ENCODE data around the gene IL13. TPM values are rescaled to one million over a fixed set of nuclear protein-coding genes. Genes with fewer than 3 reads are reported as not detected.
"Not testable (repeated sequence)": the region's sequence is repeated elsewhere in the genome, so short reads cannot be mapped to it uniquely, and the experiment has no call there.

The IL13 gene
- not detected in 2 replicates for total RNA-seq (2014; rRNA removed; shearing (Covaris generic))

- peak; percentile 8 for DNase-seq (ENCODE audit: low read depth)
These were observed at the start of gene IL13 for GRCh38 chr5:132657676-132658380. Gene IL13 (plus strand): TSS chr5:132658173. CDS start chr5:132658187, 14 bp downstream.

- no peak for DNase-seq (ENCODE audit: low read depth)
These were observed 46.0 kb upstream of the IL13 start for GRCh38 chr5:132611965-132612364.

- DNase-seq (ENCODE audit: low read depth), result no peak
These were observed 45.1 kb upstream of the IL13 start for GRCh38 chr5:132612846-132613245.

- no peak for DNase-seq (ENCODE audit: low read depth)
These were observed 36.3 kb upstream of the IL13 start for GRCh38 chr5:132621699-132622098.

- no peak for DNase-seq (ENCODE audit: low read depth)
These were observed 35.4 kb upstream of the IL13 start for GRCh38 chr5:132622608-132623007.

- no peak for DNase-seq (ENCODE audit: low read depth)
These were observed 30.5 kb upstream of the IL13 start for GRCh38 chr5:132627470-132627869.

- no peak for DNase-seq (ENCODE audit: low read depth)
These were observed 29.2 kb upstream of the IL13 start for GRCh38 chr5:132628814-132629213.

GRCh38 chr5:132629230-132629944 lies 28.6 kb upstream of the IL13 start:
- no peak for DNase-seq (ENCODE audit: low read depth)

- DNase-seq (ENCODE audit: low read depth), result not testable (repeated sequence)
These were observed 24.4 kb upstream of the IL13 start for GRCh38 chr5:132633587-132633986.

- no peak for DNase-seq (ENCODE audit: low read depth)
These were observed 22.1 kb upstream of the IL13 start for GRCh38 chr5:132635873-132636272.

GRCh38 chr5:132637241-132637640 lies 20.7 kb upstream of the IL13 start:
- DNase-seq (ENCODE audit: low read depth), result no peak

- DNase-seq (ENCODE audit: low read depth), result no peak
These were observed 18.3 kb upstream of the IL13 start for GRCh38 chr5:132639706-132640130.

GRCh38 chr5:132640613-132641012 lies 17.4 kb upstream of the IL13 start:
- DNase-seq (ENCODE audit: low read depth), result no peak

GRCh38 chr5:132641241-132641723 lies 16.7 kb upstream of the IL13 start:
- DNase-seq (ENCODE audit: low read depth), result no peak

GRCh38 chr5:132641841-132642240 lies 16.1 kb upstream of the IL13 start:
- no peak for DNase-seq (ENCODE audit: low read depth)

GRCh38 chr5:132644177-132644576 lies 13.8 kb upstream of the IL13 start:
- DNase-seq (ENCODE audit: low read depth), result no peak

- DNase-seq (ENCODE audit: low read depth), result no peak
These were observed 11.2 kb upstream of the IL13 start for GRCh38 chr5:132646583-132647266.

- no peak for DNase-seq (ENCODE audit: low read depth)
These were observed 10.5 kb upstream of the IL13 start for GRCh38 chr5:132647473-132647872.

GRCh38 chr5:132648355-132648754 lies 9.6 kb upstream of the IL13 start:
- DNase-seq (ENCODE audit: low read depth), result no peak

- no peak for DNase-seq (ENCODE audit: low read depth)
These were observed 6.0 kb upstream of the IL13 start for GRCh38 chr5:132651838-132652469.

- DNase-seq (ENCODE audit: low read depth), result no peak
These were observed 4.3 kb upstream of the IL13 start for GRCh38 chr5:132653716-132654115.

All from RPMI7951 (cell line).